Measurements from ENCODE around the gene KRTAP25-1. TPM values are rescaled to one million over a fixed set of nuclear protein-coding genes. Genes with fewer than 3 reads are reported as not detected.

KRTAP25-1 gene
- total and polyA plus RNA-seq, 10 of the 15 experiments (the other 5 are each of a cell fraction or from before 2014, with no cell fraction given) = not detected

GRCh38 chr21:30249936-30250335 lies 39.4 kb downstream of the KRTAP25-1 start:
- ATAC-seq (no peak), DNase-seq (ENCODE audit: low read depth, low spot score) (no peak), FAIRE-seq (no peak)
- ChIA-PET RAD21 (ENCODE audit: unreplicated experiment) (no interaction called here), POLR2A (no interaction called here), SMC1A (ENCODE audit: uncharacterized antibody, unreplicated experiment) (no interaction called here), CTCF (no interaction called here)
- in situ Hi-C loops (cut with MboI) = loop anchor here (10.0 kb wide), 1 partner anchor 65 kb away; no protein-coding TSS in a partner anchor
- no peak for TF ChIP-seq BCLAF1 (IDR thresholded peaks at IDR 0.05)
- TF ChIP-seq KLF5 (IDR thresholded peaks at IDR 0.05; ENCODE audit: partially characterized antibody) = no peak
- TF ChIP-seq USF2 (IDR thresholded peaks at IDR 0.05; ENCODE audit: borderline replicate concordance, low read depth, low read length) = no peak
- TF ChIP-seq YBX1 (IDR thresholded peaks at IDR 0.05) = no peak
- no peak for TF ChIP-seq SRF (IDR thresholded peaks at IDR 0.05; ENCODE audit: low read depth in 2 of 2, low read length in 2 of 2)
- H4K20me1 ChIP-seq (ENCODE audit: control insufficient read depth, insufficient read depth) = no peaks in the 10 kb centered on the region
- H3K4me3 ChIP-seq = no peak overlapping the region
- H2AFZ ChIP-seq (ENCODE audit: control insufficient read depth, low read depth, low read length) = no peak overlapping the region
- BruUV-seq (replicated peaks) = no TSS peak
- H3K27ac ChIP-seq (ENCODE audit: control insufficient read depth, insufficient read depth) = no peak overlapping the region
- H3K9ac ChIP-seq (ENCODE audit: control insufficient read depth, insufficient read depth, low read length) = no peak overlapping the region
- no peaks in the 10 kb centered on the region for H3K9me3 ChIP-seq (replicated peaks; ENCODE audit: control insufficient read depth, insufficient read depth, low read length)
- no peaks in the 10 kb centered on the region for H3K79me2 ChIP-seq (ENCODE audit: control insufficient read depth, insufficient read depth, low read length)
- H3K4me2 ChIP-seq (ENCODE audit: control insufficient read depth, insufficient read depth) = no peak overlapping the region
- H3K36me3 ChIP-seq (ENCODE audit: control insufficient read depth in 2 of 2, insufficient read depth in 2 of 2, low read length in 1 of 2) = no peaks in the 10 kb centered on the region
- 13% methylated on average over 3 of the region's 3 CpGs for WGBS (ENCODE audit: insufficient coverage, insufficient replicate concordance, low lambda C conversion rate, missing lambda C conversion rate)
- no peaks in the 10 kb centered on the region for H3K4me1 ChIP-seq (ENCODE audit: control insufficient read depth, insufficient read depth, low read length)
- no peaks in the 10 kb centered on the region for H3K27me3 ChIP-seq (replicated peaks in 1 of 2; ENCODE audit: control insufficient read depth in 2 of 2, insufficient read depth in 2 of 2, low read length in 1 of 2)
- intact Hi-C loops (cut with micrococcal nuclease; ENCODE audit: unreplicated experiment) = no loop called here
